H1 (cell line): Measurements from ENCODE around the gene RPL28. TPM values are rescaled to one million over a fixed set of nuclear protein-coding genes. Genes with fewer than 3 reads are reported as not detected.

Experiments
- GABPA ChIP-seq: IDR thresholded peaks from 2 replicates; pipeline ENCODE4 v1.6.1; 2011; ENCODE audit warnings: mild to moderate bottlenecking, low read length, moderate library complexity, borderline replicate concordance; ENCODE audit not compliant: insufficient read depth
- GTF2F1 ChIP-seq: IDR thresholded peaks from 2 replicates; pipeline ENCODE4 v1.6.1; 2012; ENCODE audit warnings: low read depth, low read length, improper control_type of control experiment, borderline replicate concordance
- JUN ChIP-seq: IDR thresholded peaks from 2 replicates; pipeline ENCODE4 v1.6.1; 2011; ENCODE audit warnings: low read depth, mild to moderate bottlenecking, improper control_type of control experiment, low read length
- KDM5A ChIP-seq: fragments of 200-600 bp; IDR thresholded peaks from 2 replicates; pipeline ENCODE4 v1.7.1; 2012; ENCODE audit warnings: mild to moderate bottlenecking, low read length, inconsistent platforms, mixed read lengths
- POU5F1 ChIP-seq: IDR thresholded peaks from 2 replicates; pipeline ENCODE4 v1.6.1; 2011; ENCODE audit warnings: low read depth, mild to moderate bottlenecking, low read length, moderate library complexity
- SP2 ChIP-seq: IDR thresholded peaks from 2 replicates; pipeline ENCODE4 v1.6.1; 2012; ENCODE audit warnings: mild to moderate bottlenecking, low read length, inconsistent platforms
- polyA plus RNA-seq, 7 experiments: library from polyadenylated mRNA; depleted of rRNA in 3 of 7; stranded (reverse) in 5 of 7; unstranded in 2 of 7; fragments of >200 nt in 5 of 7; fragments of 200-250 nt in 2 of 7; gene quantifications; 1 replicate in 5 of 7; 2 replicates in 1 of 7; 4 replicates in 1 of 7; pipeline versions ENCODE4 v1.2.1 to v1.2.3, GENCODE V29; 2011 to 2013; ENCODE audit warnings: missing spikeins in 2 of 7, mixed read lengths in 2 of 7
- total RNA-seq: library from RNA; stranded (reverse); fragmentation: NEBNext Ultra II Directional; extraction: Animal tissue kit (Norgen Biotek cat#: 25700); gene quantifications from 2 replicates; pipeline ENCODE4 v1.2.1, GENCODE V29; 2021
- TF ChIP-seq, protein P1 (sequence below): fragments of 300-600 bp; sonication (generic); IDR thresholded peaks from 2 replicates; pipeline ENCODE4 v1.7.1; 2012; ENCODE audit warnings: low read length, moderate library complexity, mild to moderate bottlenecking, inconsistent platforms; ENCODE audit not compliant: insufficient replicate concordance

Gene RPL28
- total and polyA plus RNA-seq, 2 of the 8 experiments (the other 6 are each of a cell fraction or from before 2014, with no cell fraction given): 2,123 to 8,402 TPM

DNA sequence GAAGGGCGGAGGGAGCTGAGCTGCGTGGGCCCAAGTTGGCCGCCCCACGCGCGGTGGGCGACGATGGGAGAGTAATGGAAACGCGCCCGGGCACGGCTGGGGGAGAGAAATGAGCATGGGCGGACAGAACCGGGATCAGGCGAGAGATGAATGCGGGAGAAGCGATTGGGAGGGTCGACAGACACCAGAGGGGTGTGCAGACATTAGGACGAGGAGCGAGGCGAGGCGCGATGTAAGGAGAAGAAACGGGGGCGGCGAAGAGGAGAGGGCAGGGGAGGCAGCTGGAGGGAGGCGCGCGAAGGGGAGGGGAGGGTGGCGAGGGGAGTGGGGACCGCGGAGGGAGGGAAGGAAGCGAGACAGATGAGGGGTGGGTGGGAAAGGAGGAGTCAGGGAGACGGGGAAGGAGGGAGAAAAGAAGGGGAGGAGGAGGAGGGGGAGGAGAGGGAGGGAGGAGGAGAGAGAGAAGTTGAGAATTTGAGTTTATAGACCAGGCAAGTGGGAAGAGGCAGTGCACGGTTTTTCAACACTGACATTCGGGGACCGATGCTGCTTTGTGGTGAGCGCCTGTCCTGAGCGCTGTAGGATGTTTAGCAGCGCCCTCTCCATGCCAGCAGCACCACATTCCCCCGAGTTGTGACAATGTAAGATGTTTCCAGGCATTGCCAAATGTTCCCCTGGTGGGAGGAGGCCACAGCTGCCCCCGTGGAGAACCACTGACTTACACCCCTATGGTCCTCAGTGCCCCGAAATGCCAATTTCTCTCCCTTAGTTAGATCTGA, 57.5 kb downstream of the RPL28 start, which contains the start of gene SHISA7 (continued):
- TF ChIP-seq GABPA: no peak
- no peak for TF ChIP-seq GTF2F1
- no peak for TF ChIP-seq JUN
- TF ChIP-seq KDM5A: no peak
- no peak for TF ChIP-seq POU5F1
- no peak for TF ChIP-seq SP2
- TF ChIP-seq, protein P1, sequence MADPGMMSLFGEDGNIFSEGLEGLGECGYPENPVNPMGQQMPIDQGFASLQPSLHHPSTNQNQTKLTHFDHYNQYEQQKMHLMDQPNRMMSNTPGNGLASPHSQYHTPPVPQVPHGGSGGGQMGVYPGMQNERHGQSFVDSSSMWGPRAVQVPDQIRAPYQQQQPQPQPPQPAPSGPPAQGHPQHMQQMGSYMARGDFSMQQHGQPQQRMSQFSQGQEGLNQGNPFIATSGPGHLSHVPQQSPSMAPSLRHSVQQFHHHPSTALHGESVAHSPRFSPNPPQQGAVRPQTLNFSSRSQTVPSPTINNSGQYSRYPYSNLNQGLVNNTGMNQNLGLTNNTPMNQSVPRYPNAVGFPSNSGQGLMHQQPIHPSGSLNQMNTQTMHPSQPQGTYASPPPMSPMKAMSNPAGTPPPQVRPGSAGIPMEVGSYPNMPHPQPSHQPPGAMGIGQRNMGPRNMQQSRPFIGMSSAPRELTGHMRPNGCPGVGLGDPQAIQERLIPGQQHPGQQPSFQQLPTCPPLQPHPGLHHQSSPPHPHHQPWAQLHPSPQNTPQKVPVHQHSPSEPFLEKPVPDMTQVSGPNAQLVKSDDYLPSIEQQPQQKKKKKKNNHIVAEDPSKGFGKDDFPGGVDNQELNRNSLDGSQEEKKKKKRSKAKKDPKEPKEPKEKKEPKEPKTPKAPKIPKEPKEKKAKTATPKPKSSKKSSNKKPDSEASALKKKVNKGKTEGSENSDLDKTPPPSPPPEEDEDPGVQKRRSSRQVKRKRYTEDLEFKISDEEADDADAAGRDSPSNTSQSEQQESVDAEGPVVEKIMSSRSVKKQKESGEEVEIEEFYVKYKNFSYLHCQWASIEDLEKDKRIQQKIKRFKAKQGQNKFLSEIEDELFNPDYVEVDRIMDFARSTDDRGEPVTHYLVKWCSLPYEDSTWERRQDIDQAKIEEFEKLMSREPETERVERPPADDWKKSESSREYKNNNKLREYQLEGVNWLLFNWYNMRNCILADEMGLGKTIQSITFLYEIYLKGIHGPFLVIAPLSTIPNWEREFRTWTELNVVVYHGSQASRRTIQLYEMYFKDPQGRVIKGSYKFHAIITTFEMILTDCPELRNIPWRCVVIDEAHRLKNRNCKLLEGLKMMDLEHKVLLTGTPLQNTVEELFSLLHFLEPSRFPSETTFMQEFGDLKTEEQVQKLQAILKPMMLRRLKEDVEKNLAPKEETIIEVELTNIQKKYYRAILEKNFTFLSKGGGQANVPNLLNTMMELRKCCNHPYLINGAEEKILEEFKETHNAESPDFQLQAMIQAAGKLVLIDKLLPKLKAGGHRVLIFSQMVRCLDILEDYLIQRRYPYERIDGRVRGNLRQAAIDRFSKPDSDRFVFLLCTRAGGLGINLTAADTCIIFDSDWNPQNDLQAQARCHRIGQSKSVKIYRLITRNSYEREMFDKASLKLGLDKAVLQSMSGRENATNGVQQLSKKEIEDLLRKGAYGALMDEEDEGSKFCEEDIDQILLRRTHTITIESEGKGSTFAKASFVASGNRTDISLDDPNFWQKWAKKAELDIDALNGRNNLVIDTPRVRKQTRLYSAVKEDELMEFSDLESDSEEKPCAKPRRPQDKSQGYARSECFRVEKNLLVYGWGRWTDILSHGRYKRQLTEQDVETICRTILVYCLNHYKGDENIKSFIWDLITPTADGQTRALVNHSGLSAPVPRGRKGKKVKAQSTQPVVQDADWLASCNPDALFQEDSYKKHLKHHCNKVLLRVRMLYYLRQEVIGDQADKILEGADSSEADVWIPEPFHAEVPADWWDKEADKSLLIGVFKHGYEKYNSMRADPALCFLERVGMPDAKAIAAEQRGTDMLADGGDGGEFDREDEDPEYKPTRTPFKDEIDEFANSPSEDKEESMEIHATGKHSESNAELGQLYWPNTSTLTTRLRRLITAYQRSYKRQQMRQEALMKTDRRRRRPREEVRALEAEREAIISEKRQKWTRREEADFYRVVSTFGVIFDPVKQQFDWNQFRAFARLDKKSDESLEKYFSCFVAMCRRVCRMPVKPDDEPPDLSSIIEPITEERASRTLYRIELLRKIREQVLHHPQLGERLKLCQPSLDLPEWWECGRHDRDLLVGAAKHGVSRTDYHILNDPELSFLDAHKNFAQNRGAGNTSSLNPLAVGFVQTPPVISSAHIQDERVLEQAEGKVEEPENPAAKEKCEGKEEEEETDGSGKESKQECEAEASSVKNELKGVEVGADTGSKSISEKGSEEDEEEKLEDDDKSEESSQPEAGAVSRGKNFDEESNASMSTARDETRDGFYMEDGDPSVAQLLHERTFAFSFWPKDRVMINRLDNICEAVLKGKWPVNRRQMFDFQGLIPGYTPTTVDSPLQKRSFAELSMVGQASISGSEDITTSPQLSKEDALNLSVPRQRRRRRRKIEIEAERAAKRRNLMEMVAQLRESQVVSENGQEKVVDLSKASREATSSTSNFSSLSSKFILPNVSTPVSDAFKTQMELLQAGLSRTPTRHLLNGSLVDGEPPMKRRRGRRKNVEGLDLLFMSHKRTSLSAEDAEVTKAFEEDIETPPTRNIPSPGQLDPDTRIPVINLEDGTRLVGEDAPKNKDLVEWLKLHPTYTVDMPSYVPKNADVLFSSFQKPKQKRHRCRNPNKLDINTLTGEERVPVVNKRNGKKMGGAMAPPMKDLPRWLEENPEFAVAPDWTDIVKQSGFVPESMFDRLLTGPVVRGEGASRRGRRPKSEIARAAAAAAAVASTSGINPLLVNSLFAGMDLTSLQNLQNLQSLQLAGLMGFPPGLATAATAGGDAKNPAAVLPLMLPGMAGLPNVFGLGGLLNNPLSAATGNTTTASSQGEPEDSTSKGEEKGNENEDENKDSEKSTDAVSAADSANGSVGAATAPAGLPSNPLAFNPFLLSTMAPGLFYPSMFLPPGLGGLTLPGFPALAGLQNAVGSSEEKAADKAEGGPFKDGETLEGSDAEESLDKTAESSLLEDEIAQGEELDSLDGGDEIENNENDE: no peak
- TF ChIP-seq, all 59 proteins: peak for 2
